ENCODE data around the gene MRPL52.

GRCh38 chr14:22814941-22815713 lies 14.6 kb upstream of the MRPL52 start, which contains the start of gene SLC7A7:
- peak; percentile 97 for TF ChIP-seq ZBTB17 (tag by site-specific recombination; IDR thresholded peaks at IDR 0.05)
- TF ChIP-seq, protein P1, sequence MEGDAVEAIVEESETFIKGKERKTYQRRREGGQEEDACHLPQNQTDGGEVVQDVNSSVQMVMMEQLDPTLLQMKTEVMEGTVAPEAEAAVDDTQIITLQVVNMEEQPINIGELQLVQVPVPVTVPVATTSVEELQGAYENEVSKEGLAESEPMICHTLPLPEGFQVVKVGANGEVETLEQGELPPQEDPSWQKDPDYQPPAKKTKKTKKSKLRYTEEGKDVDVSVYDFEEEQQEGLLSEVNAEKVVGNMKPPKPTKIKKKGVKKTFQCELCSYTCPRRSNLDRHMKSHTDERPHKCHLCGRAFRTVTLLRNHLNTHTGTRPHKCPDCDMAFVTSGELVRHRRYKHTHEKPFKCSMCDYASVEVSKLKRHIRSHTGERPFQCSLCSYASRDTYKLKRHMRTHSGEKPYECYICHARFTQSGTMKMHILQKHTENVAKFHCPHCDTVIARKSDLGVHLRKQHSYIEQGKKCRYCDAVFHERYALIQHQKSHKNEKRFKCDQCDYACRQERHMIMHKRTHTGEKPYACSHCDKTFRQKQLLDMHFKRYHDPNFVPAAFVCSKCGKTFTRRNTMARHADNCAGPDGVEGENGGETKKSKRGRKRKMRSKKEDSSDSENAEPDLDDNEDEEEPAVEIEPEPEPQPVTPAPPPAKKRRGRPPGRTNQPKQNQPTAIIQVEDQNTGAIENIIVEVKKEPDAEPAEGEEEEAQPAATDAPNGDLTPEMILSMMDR (tag by site-specific recombination; IDR thresholded peaks at IDR 0.05): no peak
- TF ChIP-seq ZNF404 (tag by site-specific recombination; IDR thresholded peaks at IDR 0.05): no peak
- TF ChIP-seq ZIC2 (tag by site-specific recombination; IDR thresholded peaks at IDR 0.05): no peak
- no peak for TF ChIP-seq ZNF302 (tag by site-specific recombination; IDR thresholded peaks at IDR 0.05; ENCODE audit: low read depth)
- TF ChIP-seq ZNF792 (tag by site-specific recombination; IDR thresholded peaks at IDR 0.05): no peak
- TF ChIP-seq, protein P2, sequence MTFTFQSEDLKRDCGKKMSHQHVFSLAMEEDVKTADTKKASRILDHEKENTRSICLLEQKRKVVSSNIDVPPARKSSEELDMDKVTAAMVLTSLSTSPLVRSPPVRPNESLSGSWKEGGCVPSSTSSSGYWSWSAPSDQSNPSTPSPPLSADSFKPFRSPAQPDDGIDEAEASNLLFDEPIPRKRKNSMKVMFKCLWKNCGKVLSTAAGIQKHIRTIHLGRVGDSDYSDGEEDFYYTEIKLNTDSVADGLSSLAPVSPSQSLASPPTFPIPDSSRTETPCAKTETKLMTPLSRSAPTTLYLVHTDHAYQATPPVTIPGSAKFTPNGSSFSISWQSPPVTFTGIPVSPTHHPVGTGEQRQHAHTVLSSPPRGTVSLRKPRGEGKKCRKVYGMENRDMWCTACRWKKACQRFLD (tag by site-specific recombination; IDR thresholded peaks at IDR 0.05): no peak
